Endodermal cell (in vitro differentiated cells): Measurements from ENCODE around the gene KRT76. TPM values are rescaled to one million over a fixed set of nuclear protein-coding genes. Genes with fewer than 3 reads are reported as not detected.

Experiments
- DNase-seq: peaks from one replicate; pipeline ENCODE4 v3.0.0-alpha.2; 2017
- H3K27ac ChIP-seq: 2 replicates; pipeline ENCODE4 v1.5.1; 2013; ENCODE audit warnings: mild to moderate bottlenecking, low read depth, low read length, moderate library complexity
- H3K27me3 ChIP-seq: 2 replicates; pipeline ENCODE4 v1.6.1; 2013; ENCODE audit warnings: mild to moderate bottlenecking, low read length, moderate library complexity; ENCODE audit not compliant: insufficient read depth, control insufficient read depth, poor library complexity, severe bottlenecking
- H3K36me3 ChIP-seq: 2 replicates; pipeline ENCODE4 v1.7.0; 2013; ENCODE audit warnings: mild to moderate bottlenecking, low read length, moderate library complexity; ENCODE audit not compliant: control insufficient read depth, insufficient read depth
- H3K4me1 ChIP-seq: one replicate; pipeline ENCODE4 v1.7.0; 2013; ENCODE audit warnings: low read length; ENCODE audit not compliant: control insufficient read depth, insufficient read depth
- H3K4me3 ChIP-seq: 2 replicates; pipeline ENCODE4 v1.5.1; 2013; ENCODE audit warnings: mild to moderate bottlenecking, low read length, moderate library complexity
- H3K9ac ChIP-seq: 2 replicates; pipeline ENCODE4 v1.6.1; 2013; ENCODE audit warnings: mild to moderate bottlenecking, low read length, moderate library complexity; ENCODE audit not compliant: poor library complexity, severe bottlenecking; ENCODE audit errors: extremely low read depth
- H3K9me3 ChIP-seq: 2 replicates; pipeline ENCODE4 v1.6.1; 2013; ENCODE audit warnings: mild to moderate bottlenecking, low read length, moderate library complexity; ENCODE audit not compliant: control insufficient read depth
- H3K27ac Mint-ChIP-seq: 2 replicates; pipeline ENCODE4 v1.8.0; 2020; ENCODE audit warnings: mixed read lengths
- H3K27me3 Mint-ChIP-seq: 2 replicates; pipeline ENCODE4 v1.8.0; 2021; ENCODE audit warnings: mild to moderate bottlenecking, mixed read lengths; ENCODE audit not compliant: insufficient read depth
- H3K36me3 Mint-ChIP-seq: 2 replicates; pipeline ENCODE4 v1.8.0; 2020; ENCODE audit warnings: low read depth, mixed read lengths
- H3K4me1 Mint-ChIP-seq: 2 replicates; pipeline ENCODE4 v1.8.0; 2020; ENCODE audit warnings: mixed read lengths
- H3K4me3 Mint-ChIP-seq: 2 replicates; pipeline ENCODE4 v1.8.0; 2020; ENCODE audit warnings: mild to moderate bottlenecking, moderate library complexity, mixed read lengths
- H3K9me3 Mint-ChIP-seq: 2 replicates; pipeline ENCODE4 v1.8.0; 2020; ENCODE audit warnings: mild to moderate bottlenecking, mixed read lengths
- WGBS, 2 experiments: methylation state at CpG; one replicate each; pipeline versions ENCODE4 v1.1.5 to v1.1.7; 2013; ENCODE audit warnings: missing lambda C conversion rate in 2 of 2, mixed read lengths in 1 of 2; ENCODE audit not compliant: insufficient coverage in 1 of 2, insufficient read length in 1 of 2; 5-methylcytosine and 5-hydroxymethylcytosine counted together
- total RNA-seq, 2 donors: library from RNA; stranded (reverse); fragmentation: NEBNext Ultra II Directional in 1 of 2; extraction: Animal tissue kit (Norgen Biotek cat#: 25700) in 1 of 2; gene quantifications; 2 replicates in 1 of 2; 3 replicates in 1 of 2; pipeline ENCODE4 v1.2.1, GENCODE V29; 2021
- TF ChIP-seq, protein P1 (sequence below): fragments of 200-600 bp; sonication (generic); conservative IDR thresholded peaks from 2 replicates; pipeline ENCODE4 v1.5.0; 2021; ENCODE audit warnings: antibody characterized with exemption, mild to moderate bottlenecking

KRT76 gene
- total RNA-seq, 2 donors from 2014 or later: not detected

DNA sequence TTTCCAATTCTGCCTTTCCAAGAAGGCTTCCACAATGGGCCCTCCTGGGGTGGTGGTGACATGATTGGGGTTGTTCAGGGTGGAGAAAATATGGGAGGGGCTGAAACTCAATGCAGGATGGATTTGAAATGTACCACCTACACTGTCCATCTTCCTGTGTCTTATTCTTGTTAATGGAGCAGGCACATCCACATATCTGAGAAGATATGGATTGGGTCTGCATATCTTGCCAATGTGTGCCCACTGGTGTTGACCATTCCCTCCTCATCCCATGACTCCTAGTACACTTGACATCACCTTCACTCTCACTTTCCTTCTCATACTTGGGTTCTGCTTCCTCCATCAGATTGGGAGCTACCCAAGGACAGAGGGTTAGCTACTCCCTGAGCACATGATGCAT lies 7.2 kb downstream of the KRT76 start:
- DNase-seq: no peak
- Mint-ChIP-seq H3K36me3 (no peaks in the 10 kb centered on the region), H3K4me1 (no peaks in the 10 kb centered on the region), H3K27ac (no peak overlapping the region), H3K9me3 (no peaks in the 10 kb centered on the region), H3K4me3 (no peak overlapping the region), H3K27me3 (peaks cover 16% of the 10 kb centered on the region)
- H3K27me3 ChIP-seq: peaks cover 44% of the 10 kb centered on the region
- no peak overlapping the region for H3K27ac ChIP-seq
- no peak overlapping the region for H3K4me3 ChIP-seq
- no peaks in the 10 kb centered on the region for H3K36me3 ChIP-seq
- TF ChIP-seq, protein P1, sequence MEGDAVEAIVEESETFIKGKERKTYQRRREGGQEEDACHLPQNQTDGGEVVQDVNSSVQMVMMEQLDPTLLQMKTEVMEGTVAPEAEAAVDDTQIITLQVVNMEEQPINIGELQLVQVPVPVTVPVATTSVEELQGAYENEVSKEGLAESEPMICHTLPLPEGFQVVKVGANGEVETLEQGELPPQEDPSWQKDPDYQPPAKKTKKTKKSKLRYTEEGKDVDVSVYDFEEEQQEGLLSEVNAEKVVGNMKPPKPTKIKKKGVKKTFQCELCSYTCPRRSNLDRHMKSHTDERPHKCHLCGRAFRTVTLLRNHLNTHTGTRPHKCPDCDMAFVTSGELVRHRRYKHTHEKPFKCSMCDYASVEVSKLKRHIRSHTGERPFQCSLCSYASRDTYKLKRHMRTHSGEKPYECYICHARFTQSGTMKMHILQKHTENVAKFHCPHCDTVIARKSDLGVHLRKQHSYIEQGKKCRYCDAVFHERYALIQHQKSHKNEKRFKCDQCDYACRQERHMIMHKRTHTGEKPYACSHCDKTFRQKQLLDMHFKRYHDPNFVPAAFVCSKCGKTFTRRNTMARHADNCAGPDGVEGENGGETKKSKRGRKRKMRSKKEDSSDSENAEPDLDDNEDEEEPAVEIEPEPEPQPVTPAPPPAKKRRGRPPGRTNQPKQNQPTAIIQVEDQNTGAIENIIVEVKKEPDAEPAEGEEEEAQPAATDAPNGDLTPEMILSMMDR: no peak
- H3K4me1 ChIP-seq: no peaks in the 10 kb centered on the region
- H3K9me3 ChIP-seq: no peaks in the 10 kb centered on the region
- no peak overlapping the region for H3K9ac ChIP-seq

DNA sequence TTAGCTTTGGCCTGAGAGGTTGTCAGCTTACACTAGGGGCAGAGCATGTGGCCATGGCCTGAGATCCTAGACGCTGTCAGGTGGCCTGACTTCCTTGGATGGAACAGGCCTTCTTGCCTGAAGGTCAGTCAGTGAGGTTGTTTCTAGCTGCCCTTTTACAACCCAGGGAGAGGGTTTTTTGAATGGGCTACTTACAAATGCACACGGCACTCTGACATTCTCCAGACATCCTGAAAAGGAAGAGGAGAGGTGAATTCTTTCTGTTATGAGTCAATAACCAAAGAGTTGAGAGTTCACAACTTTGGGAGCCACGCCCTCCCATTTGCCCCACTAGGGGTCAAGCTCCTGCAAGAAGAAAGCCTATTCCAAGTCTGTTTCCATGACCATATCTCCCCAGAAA lies 7.8 kb downstream of the KRT76 start:
- Mint-ChIP-seq H3K36me3 (no peaks in the 10 kb centered on the region), H3K27ac (no peak overlapping the region), H3K27me3 (peaks cover 16% of the 10 kb centered on the region), H3K9me3 (no peaks in the 10 kb centered on the region), H3K4me3 (no peak overlapping the region), H3K4me1 (no peaks in the 10 kb centered on the region)
- no peaks in the 10 kb centered on the region for H3K9me3 ChIP-seq
- WGBS, 2 experiments: 86 to 90% methylated on average over 2 to 3 of the region's 3 CpGs
- peaks cover 44% of the 10 kb centered on the region for H3K27me3 ChIP-seq
- no peak overlapping the region for H3K9ac ChIP-seq
- H3K27ac ChIP-seq: no peak overlapping the region
- TF ChIP-seq, protein P1: no peak
- no peak for DNase-seq
- H3K4me3 ChIP-seq: no peak overlapping the region
- no peaks in the 10 kb centered on the region for H3K36me3 ChIP-seq
- no peaks in the 10 kb centered on the region for H3K4me1 ChIP-seq

DNA sequence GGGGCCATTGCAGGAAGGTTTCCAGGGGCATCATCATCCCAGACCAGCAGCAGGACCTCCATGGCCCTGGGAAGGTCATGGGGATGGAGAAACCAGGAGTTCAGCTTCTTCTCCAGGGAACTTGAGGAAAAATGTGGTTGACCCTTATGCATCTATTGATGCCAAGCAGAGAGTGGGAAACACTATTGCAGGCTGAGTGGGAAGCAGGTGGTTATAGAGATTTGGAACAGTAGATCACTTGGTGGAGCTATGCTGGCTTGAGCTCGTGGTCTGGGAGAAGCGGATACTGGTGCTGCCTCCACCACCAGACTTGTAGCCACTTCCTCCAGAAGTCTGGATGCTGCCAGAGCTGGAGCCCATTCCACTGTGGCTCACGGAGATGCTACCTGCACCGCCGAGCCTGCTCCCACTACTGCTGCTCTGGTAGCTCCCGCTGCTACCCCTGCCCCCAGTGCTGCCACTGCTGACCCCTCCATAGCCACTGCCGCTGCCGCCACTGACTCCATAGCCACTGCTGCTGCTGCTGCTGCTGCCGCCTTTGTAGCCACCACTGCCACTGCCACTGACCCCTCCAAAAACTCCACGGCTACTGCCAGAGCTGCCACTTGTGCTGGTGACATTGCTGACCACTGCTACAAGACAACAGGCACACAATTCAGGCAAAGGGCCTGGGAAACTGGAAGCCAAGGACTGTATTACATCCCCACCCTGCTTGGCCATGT lies 8.5 kb downstream of the KRT76 start:
- Histone ChIP-seq H3K4me3 (no peak overlapping the region), H3K27ac (no peak overlapping the region), H3K9ac (no peak overlapping the region), H3K4me1 (no peaks in the 10 kb centered on the region), H3K36me3 (no peaks in the 10 kb centered on the region), H3K9me3 (no peaks in the 10 kb centered on the region), H3K27me3 (peaks cover 45% of the 10 kb centered on the region)
- WGBS, 2 experiments: 88 to 90% methylated on average over 8 to 10 of the region's 10 CpGs
- H3K36me3 Mint-ChIP-seq: no peaks in the 10 kb centered on the region
- no peak overlapping the region for H3K27ac Mint-ChIP-seq
- H3K27me3 Mint-ChIP-seq: peaks cover 20% of the 10 kb centered on the region
- H3K4me1 Mint-ChIP-seq: no peaks in the 10 kb centered on the region
- no peaks in the 10 kb centered on the region for H3K9me3 Mint-ChIP-seq
- TF ChIP-seq, protein P1: no peak
- H3K4me3 Mint-ChIP-seq: no peak overlapping the region
- DNase-seq: no peak
